HepG2 (cell line): ENCODE measurements around the gene RRP36. TPM values are rescaled to one million over a fixed set of nuclear protein-coding genes. Genes with fewer than 3 reads are reported as not detected.

ENCODE experiments used
- ARNT2 ChIP-seq: sonication (generic); formaldehyde crosslinking; IDR thresholded peaks from 2 replicates; pipeline ENCODE4 v1.8.0; 2022; ENCODE audit warnings: mild to moderate bottlenecking, low read depth, missing genetic modification reagents, moderate library complexity
- ATF1 ChIP-seq: IDR thresholded peaks from 2 replicates; pipeline ENCODE4 v1.6.1; 2016; ENCODE audit warnings: mild to moderate bottlenecking, control low read depth
- ATF7-NPFF ChIP-seq: sonication (generic); formaldehyde crosslinking; IDR thresholded peaks from 2 replicates; pipeline ENCODE4 v1.8.1; 2023; ENCODE audit warnings: mild to moderate bottlenecking, low read depth, missing genetic modification reagents, moderate library complexity
- BHLHE40 ChIP-seq: IDR thresholded peaks from 2 replicates; pipeline ENCODE4 v1.6.1; 2011; ENCODE audit warnings: low read length, improper control_type of control experiment
- CEBPG ChIP-seq: IDR thresholded peaks from 2 replicates; pipeline ENCODE4 v1.6.1; 2016
- CREB1 ChIP-seq, 2 experiments: fragments of 450-650 bp in 1 of 2; IDR thresholded peaks; 2 replicates each; pipeline ENCODE4 v1.6.1; 2016 to 2017; ENCODE audit warnings: control low read depth in 1 of 2, mild to moderate bottlenecking in 1 of 2, missing compliant biosample characterization in 1 of 2, missing genetic modification characterization in 1 of 2
- ELF4 ChIP-seq: sonication (generic); formaldehyde crosslinking; IDR thresholded peaks from 2 replicates; pipeline ENCODE4 v1.5.0; 2020; ENCODE audit warnings: missing genetic modification reagents, mild to moderate bottlenecking, moderate library complexity, borderline replicate concordance
- FOSL2 ChIP-seq: sonication (generic); formaldehyde crosslinking; IDR thresholded peaks from 2 replicates; pipeline ENCODE4 v1.4.0; 2020; ENCODE audit warnings: missing genetic modification reagents
- GABPB1 ChIP-seq: IDR thresholded peaks from 2 replicates; pipeline ENCODE4 v1.6.1; 2016; ENCODE audit warnings: mild to moderate bottlenecking, missing genetic modification reagents, moderate library complexity, missing compliant biosample characterization
- IKZF1 ChIP-seq: fragments of 450-650 bp; IDR thresholded peaks from 2 replicates; pipeline ENCODE4 v1.7.1; 2016
- MXD1 ChIP-seq: sonication (generic); formaldehyde crosslinking; IDR thresholded peaks from 2 replicates; pipeline ENCODE4 v1.4.0; 2020; ENCODE audit warnings: mild to moderate bottlenecking, missing genetic modification reagents
- NONO ChIP-seq, 2 experiments: fragments of 450-650 bp in 1 of 2; sonication (generic) in 1 of 2; formaldehyde crosslinking in 1 of 2; IDR thresholded peaks in 1 of 2; conservative IDR thresholded peaks in 1 of 2; 2 replicates each; pipeline versions ENCODE4 v1.6.1 to v1.8.0; 2017 to 2022; ENCODE audit warnings: mild to moderate bottlenecking in 1 of 2, missing genetic modification reagents in 1 of 2, moderate library complexity in 1 of 2
- SPEN ChIP-seq: sonication (generic); formaldehyde crosslinking; IDR thresholded peaks from 2 replicates; pipeline ENCODE4 v1.5.1; 2020; ENCODE audit warnings: low read depth, mild to moderate bottlenecking, missing genetic modification reagents
- TAF15 ChIP-seq: fragments of 200-400 bp; formaldehyde crosslinking; IDR thresholded peaks from one replicate; pipeline ENCODE4 v1.6.1; 2018; ENCODE audit warnings: mild to moderate bottlenecking, low read depth, low read length; ENCODE audit not compliant: poor library complexity, severe bottlenecking
- TFDP2 ChIP-seq: sonication (generic); formaldehyde crosslinking; IDR thresholded peaks from 2 replicates; pipeline ENCODE4 v1.4.0; 2020; ENCODE audit warnings: missing genetic modification reagents
- TP53 ChIP-seq: sonication (generic); formaldehyde crosslinking; conservative IDR thresholded peaks from 2 replicates; pipeline ENCODE4 v1.4.0; 2020; ENCODE audit warnings: missing genetic modification reagents
- TRIM24 ChIP-seq: sonication (generic); formaldehyde crosslinking; IDR thresholded peaks from 2 replicates; pipeline ENCODE4 v1.8.0; 2022; ENCODE audit warnings: mild to moderate bottlenecking, missing genetic modification reagents
- XRCC5 ChIP-seq: fragments of 200-400 bp; formaldehyde crosslinking; optimal IDR thresholded peaks from 2 replicates; pipeline ENCODE3; 2017; ENCODE audit warnings: mild to moderate bottlenecking, low read length
- ZBTB20 ChIP-seq: sonication (generic); formaldehyde crosslinking; IDR thresholded peaks from 2 replicates; pipeline ENCODE4 v1.8.1; 2023; ENCODE audit warnings: missing genetic modification reagents, low read depth, mild to moderate bottlenecking, borderline replicate concordance
- ZBTB25 ChIP-seq: IDR thresholded peaks from 2 replicates; pipeline ENCODE4 v1.6.1; 2018; ENCODE audit warnings: missing genetic modification reagents
- ZNF121 ChIP-seq: sonication (generic); formaldehyde crosslinking; IDR thresholded peaks from 2 replicates; pipeline ENCODE4 v1.5.0; 2020; ENCODE audit warnings: mild to moderate bottlenecking, missing genetic modification reagents
- ZNF18 ChIP-seq: sonication (generic); formaldehyde crosslinking; IDR thresholded peaks from 2 replicates; pipeline ENCODE4 v1.8.0; 2022; ENCODE audit warnings: mild to moderate bottlenecking, missing genetic modification reagents; ENCODE audit not compliant: insufficient replicate concordance
- ZNF30 ChIP-seq: sonication (generic); formaldehyde crosslinking; IDR thresholded peaks from 2 replicates; pipeline ENCODE4 v1.5.0; 2020; ENCODE audit warnings: mild to moderate bottlenecking, missing genetic modification reagents
- ZNF329 ChIP-seq: sonication (generic); formaldehyde crosslinking; IDR thresholded peaks from 2 replicates; pipeline ENCODE4 v1.9.0; 2021; ENCODE audit warnings: low read depth, mild to moderate bottlenecking, missing genetic modification reagents
- ZNF44 ChIP-seq: sonication (generic); formaldehyde crosslinking; IDR thresholded peaks from 2 replicates; pipeline ENCODE4 v1.5.1; 2020; ENCODE audit warnings: mild to moderate bottlenecking, missing genetic modification reagents
- polyA plus RNA-seq, 8 experiments: library from polyadenylated mRNA; depleted of rRNA in 3 of 8; stranded (reverse) in 7 of 8; unstranded in 1 of 8; fragments of >200 nt; fragmentation: Illumina TruSeq in 4 of 8; extraction: Trizol in 4 of 8; gene quantifications; 2 replicates each; pipeline versions ENCODE4 v1.2.1 to v1.2.3, GENCODE V29; 2011 to 2016; ENCODE audit warnings: low read depth in 4 of 8, missing spikeins in 1 of 8, mixed read lengths in 1 of 8; ENCODE audit not compliant: insufficient read depth in 1 of 8
- total RNA-seq, 5 experiments: library from RNA; depleted of rRNA; stranded (reverse); fragments of >200 nt; fragmentation: Illumina TruSeq; extraction: Trizol; gene quantifications; 2 replicates each; pipeline ENCODE4 v1.2.3, GENCODE V29; 2016; ENCODE audit warnings: low read depth in 1 of 5

RRP36 gene
- total and polyA plus RNA-seq, 2 of the 13 experiments (the other 11 are each of a cell fraction or from before 2014, with no cell fraction given): 29.5 to 144 TPM

GRCh38 chr6:43059168-43060033 is 38.0 kb downstream of the RRP36 start, which contains the start of the genes KLC4 and MRPL2 (continued):
- TF ChIP-seq ZNF121 (CRISPR knock-in tag) (peak; percentile 82), ZNF18 (CRISPR knock-in tag) (no peak), NONO (IDR thresholded peaks at IDR 0.05) (no peak), NONO (CRISPR knock-in tag; conservative IDR thresholded peaks at IDR 0.05) (no peak), CREB1 (IDR thresholded peaks at IDR 0.05) (peak; percentile 98), CREB1 (CRISPR knock-in tag; IDR thresholded peaks at IDR 0.05) (peak; percentile 100), XRCC5 (peak; percentile 8), ATF1 (CRISPR knock-in tag) (peak; percentile 100), TP53 (CRISPR knock-in tag) (no peak), FOSL2 (peak; percentile 85), ARNT2 (no peak; the same call in 1 of the 2 replicates), TAF15 (no peak), ZBTB20 (CRISPR knock-in tag) (no peak; the same call in 1 of the 2 replicates), ELF4 (CRISPR knock-in tag) (no peak), BHLHE40 (peak; percentile 82), GABPB1 (peak; percentile 84), CEBPG (no peak), IKZF1 (no peak), ZNF30 (no peak), SPEN (CRISPR knock-in tag) (peak; percentile 75; the same call in 1 of the 2 replicates), ZBTB25 (CRISPR knock-in tag) (no peak), ZNF329 (CRISPR knock-in tag) (0 out of 2 replicates have a peak, but pooled peaks have one; percentile 74), TRIM24 (CRISPR knock-in tag) (no peak), ATF7-NPFF (CRISPR knock-in tag) (no peak), ZNF44 (CRISPR knock-in tag) (no peak; the same call in 1 of the 2 replicates), TFDP2 (CRISPR knock-in tag) (peak; percentile 56; the same call in 1 of the 2 replicates), MXD1 (CRISPR knock-in tag) (peak; percentile 80; the same call in 1 of the 2 replicates)
